ENCODE results near the gene GATD1.

Gene GATD1

DNA sequence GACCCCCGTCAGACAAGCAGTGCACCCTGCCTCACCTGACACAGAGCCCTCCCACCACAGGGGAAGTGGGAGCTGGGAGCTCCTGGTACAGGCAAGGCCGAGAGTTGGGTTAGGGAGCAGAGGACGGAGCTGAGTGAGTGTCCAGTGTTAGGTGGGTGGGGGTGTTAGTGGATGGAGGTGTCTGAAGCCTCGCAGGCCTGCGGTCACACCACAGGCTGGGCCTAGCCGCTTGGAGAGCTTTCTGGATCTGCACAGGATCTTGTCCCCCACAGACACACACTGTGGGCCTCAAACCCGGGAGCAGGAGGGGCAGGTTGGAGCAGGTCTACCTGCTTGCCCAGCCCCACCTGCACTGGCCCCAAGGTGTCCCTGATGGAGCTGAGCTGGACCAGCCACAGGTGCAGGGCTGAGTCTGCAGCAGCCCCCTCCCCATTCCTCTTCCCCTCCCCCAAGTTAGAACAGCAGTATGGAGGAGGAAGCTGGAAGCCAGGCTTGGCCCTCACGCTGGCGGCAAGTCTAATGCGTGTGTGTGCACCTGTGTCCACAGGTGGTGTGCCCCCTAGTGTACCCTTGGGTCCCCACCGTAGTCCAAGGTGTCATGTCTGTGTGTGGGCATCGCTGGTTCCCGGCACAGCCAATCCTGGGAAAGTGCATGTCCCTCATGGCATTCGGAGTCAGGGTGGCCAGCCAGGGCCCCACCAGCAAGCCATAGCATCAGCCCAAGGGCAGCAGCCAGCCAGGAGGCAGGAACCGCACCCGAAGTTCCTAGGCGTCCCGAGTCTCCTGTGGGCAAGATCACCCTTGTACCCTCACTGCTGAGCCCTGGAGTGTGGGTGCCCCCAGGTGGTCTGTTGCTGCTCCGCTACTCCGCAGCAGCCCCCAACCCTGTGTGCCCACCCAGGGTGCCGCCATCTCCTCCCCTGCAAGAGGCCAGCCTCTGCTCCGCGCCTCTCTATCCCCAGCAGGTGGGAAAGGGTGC lies 2.0 kb upstream of the GATD1 start:
- Histone ChIP-seq H3K9ac (ENCODE audit: low read depth in 1 of 2, low read length in 2 of 2) (no peak overlapping the region), H3K27ac (ENCODE audit: low read depth, low read length) (no peak overlapping the region), H3K27me3 (ENCODE audit: control insufficient read depth in 1 of 2, insufficient read depth in 2 of 2, low read length in 2 of 2) (no peaks in the 10 kb centered on the region), H3K4me3 (ENCODE audit: low read depth in 1 of 2, low read length in 2 of 2) (no peak overlapping the region), H3K9me3 (ENCODE audit: control insufficient read depth in 1 of 2, low read length in 2 of 2) (no peaks in the 10 kb centered on the region), H3K36me3 (ENCODE audit: control insufficient read depth in 1 of 2, insufficient read depth in 2 of 2, low read length in 2 of 2) (no peaks in the 10 kb centered on the region), H3K4me1 (ENCODE audit: control insufficient read depth in 1 of 2, insufficient read depth in 2 of 2, low read length in 2 of 2) (peaks cover 24 to 35% of the 10 kb centered on the region in 2 donors)

DNA sequence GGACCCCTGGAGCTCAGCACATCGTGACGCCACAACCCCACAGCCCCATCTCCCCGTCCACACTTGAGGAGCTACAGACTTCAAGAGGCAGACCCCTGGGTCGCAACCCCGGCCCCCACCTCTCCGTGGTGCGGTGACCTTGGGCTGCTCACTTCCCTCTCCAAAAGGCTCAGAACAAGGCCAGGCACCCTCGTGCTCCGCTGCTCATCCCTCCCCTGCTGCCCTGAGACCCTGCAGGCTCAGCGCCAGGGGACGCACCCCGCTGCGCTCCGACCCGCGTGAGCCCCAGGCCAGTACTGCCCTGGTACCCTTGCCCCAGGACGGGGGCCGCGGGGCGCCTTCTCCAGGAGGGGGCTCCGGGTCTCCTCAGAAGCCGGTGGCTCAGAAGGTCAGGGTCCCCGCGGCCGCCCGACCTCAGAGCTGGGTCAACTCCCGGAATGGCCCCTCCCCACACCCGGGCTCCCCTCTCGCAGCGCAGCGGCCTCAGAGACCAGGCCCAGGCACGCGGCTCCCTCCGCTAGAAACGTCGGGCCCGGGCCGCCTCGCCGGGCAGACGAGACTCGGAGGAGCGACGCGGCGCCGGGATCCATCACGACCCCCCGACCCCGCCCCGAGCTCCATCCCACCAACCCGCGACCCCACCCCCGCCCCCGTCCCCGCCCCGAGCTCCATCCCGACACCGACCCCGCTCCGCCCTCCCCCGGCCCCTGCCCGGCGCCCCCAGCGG lies 563 bp downstream of the GATD1 start:
- peaks cover 18 to 28% of the 10 kb centered on the region in 2 donors for H3K4me1 ChIP-seq (ENCODE audit: control insufficient read depth in 1 of 2, insufficient read depth in 2 of 2, low read length in 2 of 2)
- no peaks in the 10 kb centered on the region for H3K9me3 ChIP-seq (ENCODE audit: control insufficient read depth in 1 of 2, low read length in 2 of 2)
- peak overlapping the region; percentile 72 to 88 for H3K9ac ChIP-seq (ENCODE audit: low read depth in 1 of 2, low read length in 2 of 2)
- peaks cover 4 to 18% of the 10 kb centered on the region in 2 donors for H3K36me3 ChIP-seq (ENCODE audit: control insufficient read depth in 1 of 2, insufficient read depth in 2 of 2, low read length in 2 of 2)
- no peaks in the 10 kb centered on the region for H3K27me3 ChIP-seq (ENCODE audit: control insufficient read depth in 1 of 2, insufficient read depth in 2 of 2, low read length in 2 of 2)
- H3K4me3 ChIP-seq (ENCODE audit: low read depth in 1 of 2, low read length in 2 of 2) = peak overlapping the region; percentile 77 to 79
- no peak overlapping the region for H3K27ac ChIP-seq (ENCODE audit: low read depth, low read length)

DNA sequence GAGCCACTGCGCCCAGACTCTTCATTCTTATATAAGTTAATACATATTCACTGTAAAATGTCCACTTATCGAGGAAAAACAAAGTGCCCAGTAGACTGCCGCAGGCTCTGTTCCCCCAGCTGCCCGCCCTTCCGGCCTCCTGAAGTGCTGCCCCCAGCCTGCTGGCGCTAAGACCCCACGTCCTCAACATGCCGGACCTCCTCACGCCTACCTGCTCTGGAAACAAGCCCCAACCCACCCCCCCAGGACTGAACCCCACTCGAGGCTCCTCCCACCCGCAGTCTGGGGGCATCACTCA lies 1.1 kb downstream of the GATD1 start:
- no peak overlapping the region for H3K27ac ChIP-seq (ENCODE audit: low read depth, low read length)
- peak overlapping the region; percentile 72 to 88 for H3K9ac ChIP-seq (ENCODE audit: low read depth in 1 of 2, low read length in 2 of 2)
- peaks cover 9 to 23% of the 10 kb centered on the region in 2 donors for H3K36me3 ChIP-seq (ENCODE audit: control insufficient read depth in 1 of 2, insufficient read depth in 2 of 2, low read length in 2 of 2)
- H3K4me3 ChIP-seq (ENCODE audit: low read depth in 1 of 2, low read length in 2 of 2) = peak overlapping the region; percentile 77 to 79
- H3K27me3 ChIP-seq (ENCODE audit: control insufficient read depth in 1 of 2, insufficient read depth in 2 of 2, low read length in 2 of 2) = no peaks in the 10 kb centered on the region
- H3K9me3 ChIP-seq (ENCODE audit: control insufficient read depth in 1 of 2, low read length in 2 of 2) = no peaks in the 10 kb centered on the region
- peaks cover 18 to 28% of the 10 kb centered on the region in 2 donors for H3K4me1 ChIP-seq (ENCODE audit: control insufficient read depth in 1 of 2, insufficient read depth in 2 of 2, low read length in 2 of 2)

DNA sequence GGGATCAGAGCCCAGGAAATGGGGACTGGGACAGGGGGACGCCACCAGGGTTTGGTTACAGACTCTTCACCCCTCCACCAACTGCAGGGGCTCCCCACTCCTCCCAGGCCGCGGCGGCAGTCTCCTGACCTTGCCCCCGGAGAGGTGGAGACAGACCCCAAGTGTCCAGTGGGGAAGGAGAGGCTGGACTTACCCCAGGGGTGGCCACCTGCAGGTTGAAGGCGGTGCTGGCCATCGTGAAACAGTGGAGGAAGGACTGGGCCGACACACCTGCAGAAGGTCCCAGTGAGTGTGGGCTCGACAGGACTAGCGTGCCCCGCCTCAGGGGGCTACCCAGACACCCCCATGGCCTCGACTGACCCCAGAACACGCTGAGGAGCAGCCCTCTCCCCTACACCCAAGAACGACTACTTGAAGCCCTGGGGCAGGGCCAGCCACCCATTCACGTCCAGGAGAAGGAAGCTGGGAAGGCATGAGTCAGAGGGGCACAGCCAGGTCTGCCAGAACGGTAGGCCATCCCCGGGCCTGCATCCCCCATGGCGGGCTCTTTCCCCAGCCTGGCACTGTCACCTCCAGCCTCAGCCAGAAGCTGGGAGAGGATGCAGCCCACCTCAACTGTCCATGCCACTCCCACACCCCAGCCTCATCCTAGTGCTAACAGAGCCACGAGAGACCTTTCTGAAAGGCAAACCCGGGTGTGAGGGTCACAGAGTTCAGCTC lies 2.3 kb downstream of the GATD1 start:
- peaks cover 18 to 28% of the 10 kb centered on the region in 2 donors for H3K4me1 ChIP-seq (ENCODE audit: control insufficient read depth in 1 of 2, insufficient read depth in 2 of 2, low read length in 2 of 2)
- H3K27me3 ChIP-seq (ENCODE audit: control insufficient read depth in 1 of 2, insufficient read depth in 2 of 2, low read length in 2 of 2) = no peaks in the 10 kb centered on the region
- no peaks in the 10 kb centered on the region for H3K9me3 ChIP-seq (ENCODE audit: control insufficient read depth in 1 of 2, low read length in 2 of 2)
- peak overlapping the region in 1 of 2 donors; percentile 10 for H3K4me3 ChIP-seq (ENCODE audit: low read depth in 1 of 2, low read length in 2 of 2)
- no peak overlapping the region for H3K27ac ChIP-seq (ENCODE audit: low read depth, low read length)
- H3K36me3 ChIP-seq (ENCODE audit: control insufficient read depth in 1 of 2, insufficient read depth in 2 of 2, low read length in 2 of 2) = peaks cover 17 to 34% of the 10 kb centered on the region in 2 donors
- H3K9ac ChIP-seq (ENCODE audit: low read depth in 1 of 2, low read length in 2 of 2) = peak overlapping the region; percentile 25 to 33

DNA sequence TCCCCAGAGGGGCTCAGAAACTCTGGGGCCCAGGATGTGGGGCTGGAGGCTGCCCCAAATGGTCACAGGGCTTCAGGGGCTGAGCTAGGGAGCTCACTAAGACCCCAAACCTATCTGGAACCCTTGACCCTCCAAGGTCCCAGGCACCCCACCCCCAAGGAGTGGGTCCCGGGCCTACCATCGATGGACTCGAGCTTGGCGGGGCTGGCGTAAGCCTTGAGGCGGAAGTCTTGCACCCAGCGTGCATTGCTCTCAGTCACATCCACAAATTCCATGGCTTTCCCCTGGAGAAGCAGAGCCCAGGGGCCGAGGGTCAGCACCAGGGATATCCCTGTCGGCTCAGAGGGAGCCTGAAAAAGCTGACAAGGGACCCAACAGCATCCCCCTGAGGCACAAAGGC lies 3.5 kb downstream of the GATD1 start:
- no peak overlapping the region for H3K27ac ChIP-seq (ENCODE audit: low read depth, low read length)
- no peak overlapping the region for H3K9ac ChIP-seq (ENCODE audit: low read depth in 1 of 2, low read length in 2 of 2)
- peaks cover 14 to 24% of the 10 kb centered on the region in 2 donors for H3K4me1 ChIP-seq (ENCODE audit: control insufficient read depth in 1 of 2, insufficient read depth in 2 of 2, low read length in 2 of 2)
- no peaks in the 10 kb centered on the region for H3K27me3 ChIP-seq (ENCODE audit: control insufficient read depth in 1 of 2, insufficient read depth in 2 of 2, low read length in 2 of 2)
- no peaks in the 10 kb centered on the region for H3K9me3 ChIP-seq (ENCODE audit: control insufficient read depth in 1 of 2, low read length in 2 of 2)
- no peak overlapping the region for H3K4me3 ChIP-seq (ENCODE audit: low read depth in 1 of 2, low read length in 2 of 2)
- H3K36me3 ChIP-seq (ENCODE audit: control insufficient read depth in 1 of 2, insufficient read depth in 2 of 2, low read length in 2 of 2) = peaks cover 17 to 39% of the 10 kb centered on the region in 2 donors

DNA sequence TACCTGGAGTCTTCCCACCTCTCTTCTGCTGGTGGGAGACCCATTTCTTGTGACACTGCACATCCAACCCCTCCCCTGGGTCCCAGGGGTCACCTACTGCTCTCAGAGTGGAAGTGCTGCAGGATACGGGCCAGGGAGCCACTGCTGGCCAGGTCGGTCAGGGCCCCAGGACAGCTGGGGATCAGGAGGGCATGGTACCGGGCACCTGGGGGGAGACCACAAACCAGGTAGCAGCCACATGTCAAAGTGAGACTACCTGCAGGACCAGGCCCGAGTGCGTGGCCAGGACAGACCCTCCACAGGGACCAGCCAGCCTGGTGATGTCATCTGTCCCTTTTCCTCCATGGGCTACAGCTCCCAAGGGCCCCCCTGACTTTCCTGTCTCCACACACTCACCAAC lies 3.9 kb downstream of the GATD1 start:
- H3K9me3 ChIP-seq (ENCODE audit: control insufficient read depth in 1 of 2, low read length in 2 of 2) = no peaks in the 10 kb centered on the region
- H3K27ac ChIP-seq (ENCODE audit: low read depth, low read length) = no peak overlapping the region
- no peaks in the 10 kb centered on the region for H3K27me3 ChIP-seq (ENCODE audit: control insufficient read depth in 1 of 2, insufficient read depth in 2 of 2, low read length in 2 of 2)
- peaks cover 10 to 20% of the 10 kb centered on the region in 2 donors for H3K4me1 ChIP-seq (ENCODE audit: control insufficient read depth in 1 of 2, insufficient read depth in 2 of 2, low read length in 2 of 2)
- H3K9ac ChIP-seq (ENCODE audit: low read depth in 1 of 2, low read length in 2 of 2) = no peak overlapping the region
- H3K36me3 ChIP-seq (ENCODE audit: control insufficient read depth in 1 of 2, insufficient read depth in 2 of 2, low read length in 2 of 2) = peaks cover 17 to 39% of the 10 kb centered on the region in 2 donors
- no peak overlapping the region for H3K4me3 ChIP-seq (ENCODE audit: low read depth in 1 of 2, low read length in 2 of 2)

DNA sequence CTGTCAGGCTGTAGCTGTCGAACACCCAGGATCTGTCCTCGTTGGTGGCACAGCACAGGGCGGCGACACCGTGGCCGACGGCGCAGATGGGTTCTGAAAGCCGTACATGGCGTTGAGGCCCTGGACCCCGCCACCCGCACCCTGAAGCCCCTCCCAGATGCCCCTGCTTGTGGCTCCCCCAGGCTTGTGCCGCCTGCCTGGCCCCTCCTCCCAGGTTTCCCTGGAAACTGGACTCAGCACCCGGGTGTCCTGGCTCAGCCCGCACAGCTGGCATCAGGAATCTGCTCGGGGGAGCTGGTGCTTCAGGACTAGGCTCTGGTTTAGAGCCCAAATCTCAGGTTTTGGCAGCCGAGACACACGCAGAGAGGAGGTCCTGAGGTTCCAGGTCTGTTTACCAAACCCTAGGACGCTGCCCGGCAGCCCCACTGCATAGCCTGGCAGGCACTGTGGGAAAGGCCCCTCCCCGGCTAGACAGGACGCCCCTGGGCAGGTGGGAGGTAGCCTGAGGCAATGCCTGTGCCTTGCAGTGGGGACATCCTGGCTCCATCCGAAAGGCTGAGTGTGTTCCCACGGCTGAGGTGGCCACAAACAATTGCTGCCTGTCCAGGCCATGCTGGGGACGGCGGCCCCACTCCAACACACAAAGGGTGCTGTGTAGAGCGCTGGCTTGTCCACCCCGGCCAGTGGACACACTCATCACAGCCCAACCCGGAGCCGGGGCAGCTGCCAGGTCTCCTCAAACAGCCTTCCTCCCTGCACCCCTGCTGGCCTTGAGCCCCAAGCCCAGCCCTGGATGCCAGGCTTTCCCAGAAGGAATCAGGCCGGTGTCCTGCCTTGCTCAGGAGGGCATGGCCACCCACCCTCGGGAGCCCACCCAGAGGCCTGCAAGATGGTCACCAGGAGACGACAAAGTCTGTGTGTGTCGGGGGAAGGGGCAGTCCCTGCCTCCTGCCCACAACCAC lies 4.6 kb downstream of the GATD1 start:
- H3K27ac ChIP-seq (ENCODE audit: low read depth, low read length) = no peak overlapping the region
- H3K27me3 ChIP-seq (ENCODE audit: control insufficient read depth in 1 of 2, insufficient read depth in 2 of 2, low read length in 2 of 2) = no peaks in the 10 kb centered on the region
- no peak overlapping the region for H3K9ac ChIP-seq (ENCODE audit: low read depth in 1 of 2, low read length in 2 of 2)
- no peaks in the 10 kb centered on the region for H3K9me3 ChIP-seq (ENCODE audit: control insufficient read depth in 1 of 2, low read length in 2 of 2)
- peaks cover 5 to 13% of the 10 kb centered on the region in 2 donors for H3K4me1 ChIP-seq (ENCODE audit: control insufficient read depth in 1 of 2, insufficient read depth in 2 of 2, low read length in 2 of 2)
- peaks cover 17 to 39% of the 10 kb centered on the region in 2 donors for H3K36me3 ChIP-seq (ENCODE audit: control insufficient read depth in 1 of 2, insufficient read depth in 2 of 2, low read length in 2 of 2)
- no peak overlapping the region for H3K4me3 ChIP-seq (ENCODE audit: low read depth in 1 of 2, low read length in 2 of 2)

DNA sequence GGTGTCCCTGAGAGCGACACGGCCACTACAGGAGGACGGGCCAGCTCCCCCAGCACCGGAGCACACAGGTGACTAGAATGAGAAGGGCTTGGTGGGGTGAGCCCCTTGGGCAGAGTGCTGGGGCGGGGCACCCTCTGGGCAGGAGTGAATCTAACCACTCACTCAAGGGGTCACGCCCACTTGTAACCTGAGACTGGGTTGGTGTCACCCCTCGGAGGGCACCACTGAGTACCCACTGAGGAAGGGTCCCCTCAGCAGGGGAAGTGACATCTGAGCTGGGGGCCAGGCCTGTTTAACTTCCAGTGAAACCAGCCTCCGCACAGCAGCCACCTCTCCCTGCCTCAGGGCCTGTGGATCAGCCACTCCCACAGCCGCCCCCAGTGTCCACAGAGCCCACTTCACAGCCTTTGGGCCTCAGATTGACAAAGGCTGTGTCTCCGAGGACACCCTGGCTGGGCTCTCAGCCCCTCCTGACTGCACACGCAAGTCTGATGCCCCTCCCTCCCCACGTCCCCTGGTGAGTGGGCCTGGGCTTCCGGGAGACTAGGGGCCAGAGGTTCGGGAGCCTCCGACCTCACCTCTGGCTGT lies 5.6 kb downstream of the GATD1 start:
- Histone ChIP-seq H3K9me3 (ENCODE audit: control insufficient read depth in 1 of 2, low read length in 2 of 2) (no peaks in the 10 kb centered on the region), H3K9ac (ENCODE audit: low read depth in 1 of 2, low read length in 2 of 2) (no peak overlapping the region), H3K36me3 (ENCODE audit: control insufficient read depth in 1 of 2, insufficient read depth in 2 of 2, low read length in 2 of 2) (peaks cover 17 to 43% of the 10 kb centered on the region in 2 donors), H3K27ac (ENCODE audit: low read depth, low read length) (no peak overlapping the region), H3K27me3 (ENCODE audit: control insufficient read depth in 1 of 2, insufficient read depth in 2 of 2, low read length in 2 of 2) (no peaks in the 10 kb centered on the region), H3K4me3 (ENCODE audit: low read depth in 1 of 2, low read length in 2 of 2) (no peak overlapping the region), H3K4me1 (ENCODE audit: control insufficient read depth in 1 of 2, insufficient read depth in 2 of 2, low read length in 2 of 2) (peaks cover 5 to 13% of the 10 kb centered on the region in 2 donors)

All from duodenal mucosa (tissue), 2 donors.